ENCODE data around the gene ATF3. TPM values are rescaled to one million over a fixed set of nuclear protein-coding genes. Genes with fewer than 3 reads are reported as not detected.
A peak's percentile ranks its signal among the peaks of the same experiment; 100 is the strongest.

The ATF3 gene
- total RNA-seq, 2 donors from 2014 or later = 15.4 to 16.9 TPM

GRCh38 chr1:212620293-212620692 lies 11.7 kb downstream of the ATF3 start:
- Mint-ChIP-seq H3K27me3 (peaks cover 0 to 3% of the 10 kb centered on the region in 2 donors), H3K4me1 (ENCODE audit: low read depth in 2 of 2) (peaks cover 4 to 11% of the 10 kb centered on the region in 2 donors), H3K9me3 (no peaks in the 10 kb centered on the region), H3K36me3 (peaks cover 21% of the 10 kb centered on the region), H3K27ac (no peak overlapping the region), H3K4me3 (no peak overlapping the region)
- DNase-seq (ENCODE audit: low spot score) (no peak), ATAC-seq (no peak)

- no peaks in the 10 kb centered on the region for H3K9me3 Mint-ChIP-seq
- DNase-seq (ENCODE audit: low spot score) (no peak), ATAC-seq (no peak)
- no peak overlapping the region for H3K27ac Mint-ChIP-seq
- H3K4me3 Mint-ChIP-seq = no peak overlapping the region
- H3K36me3 Mint-ChIP-seq = peaks cover 14% of the 10 kb centered on the region
- peaks cover 4 to 6% of the 10 kb centered on the region in 2 donors for H3K4me1 Mint-ChIP-seq (ENCODE audit: low read depth in 2 of 2)
- H3K27me3 Mint-ChIP-seq = peaks cover 0 to 9% of the 10 kb centered on the region in 2 donors
These were observed 12.7 kb downstream of the ATF3 start for GRCh38 chr1:212621043-212621948.

- Mint-ChIP-seq H3K9me3 (no peaks in the 10 kb centered on the region), H3K27me3 (peaks cover 0 to 8% of the 10 kb centered on the region in 2 donors), H3K4me3 (no peak overlapping the region), H3K4me1 (ENCODE audit: low read depth in 2 of 2) (peaks cover 4 to 6% of the 10 kb centered on the region in 2 donors), H3K27ac (no peak overlapping the region), H3K36me3 (peaks cover 14% of the 10 kb centered on the region)
- DNase-seq (ENCODE audit: low spot score) (no peak), ATAC-seq (no peak)
These were observed 13.4 kb downstream of the ATF3 start for GRCh38 chr1:212621949-212622305.

- no peak for ATAC-seq
- Mint-ChIP-seq H3K36me3 (peaks cover 14% of the 10 kb centered on the region), H3K27ac (no peak overlapping the region), H3K27me3 (peaks cover 0 to 8% of the 10 kb centered on the region in 2 donors), H3K4me3 (no peak overlapping the region), H3K9me3 (no peaks in the 10 kb centered on the region), H3K4me1 (ENCODE audit: low read depth in 2 of 2) (peaks cover 4 to 6% of the 10 kb centered on the region in 2 donors)
- DNase-seq (ENCODE audit: low spot score) = no peak
These were observed 13.9 kb downstream of the ATF3 start for GRCh38 chr1:212622467-212622866.

GRCh38 chr1:212622906-212623305 lies 14.3 kb downstream of the ATF3 start:
- no peak overlapping the region for H3K27ac Mint-ChIP-seq
- no peaks in the 10 kb centered on the region for H3K9me3 Mint-ChIP-seq
- no peak for DNase-seq (ENCODE audit: low spot score)
- peaks cover 14% of the 10 kb centered on the region for H3K36me3 Mint-ChIP-seq
- peaks cover 0 to 8% of the 10 kb centered on the region in 2 donors for H3K27me3 Mint-ChIP-seq
- peaks cover 4 to 6% of the 10 kb centered on the region in 2 donors for H3K4me1 Mint-ChIP-seq (ENCODE audit: low read depth in 2 of 2)
- H3K4me3 Mint-ChIP-seq = no peak overlapping the region
- ATAC-seq = no peak

GRCh38 chr1:212623603-212624002 lies 15.0 kb downstream of the ATF3 start:
- Mint-ChIP-seq H3K27me3 (peaks cover 0 to 8% of the 10 kb centered on the region in 2 donors), H3K36me3 (peaks cover 10% of the 10 kb centered on the region), H3K4me1 (ENCODE audit: low read depth in 2 of 2) (peaks cover 4 to 6% of the 10 kb centered on the region in 2 donors), H3K9me3 (no peaks in the 10 kb centered on the region), H3K27ac (no peak overlapping the region), H3K4me3 (no peak overlapping the region)
- no peak for DNase-seq (ENCODE audit: low spot score)
- ATAC-seq = no peak

GRCh38 chr1:212624976-212625501 lies 16.5 kb downstream of the ATF3 start:
- DNase-seq (ENCODE audit: low spot score) (no peak), ATAC-seq (no peak)
- Mint-ChIP-seq H3K27me3 (peaks cover 0 to 8% of the 10 kb centered on the region in 2 donors), H3K9me3 (no peaks in the 10 kb centered on the region), H3K36me3 (peaks cover 2% of the 10 kb centered on the region), H3K27ac (no peak overlapping the region), H3K4me1 (ENCODE audit: low read depth in 2 of 2) (peaks cover 4 to 6% of the 10 kb centered on the region in 2 donors), H3K4me3 (no peak overlapping the region)

- ATAC-seq (no peak), DNase-seq (ENCODE audit: low spot score) (no peak)
- Mint-ChIP-seq H3K36me3 (no peaks in the 10 kb centered on the region), H3K9me3 (no peaks in the 10 kb centered on the region), H3K27ac (no peak overlapping the region), H3K4me1 (ENCODE audit: low read depth in 2 of 2) (peaks cover 4 to 6% of the 10 kb centered on the region in 2 donors), H3K27me3 (peaks cover 0 to 8% of the 10 kb centered on the region in 2 donors), H3K4me3 (no peak overlapping the region)
These were observed 17.4 kb downstream of the ATF3 start for GRCh38 chr1:212625781-212626450.

- Mint-ChIP-seq H3K36me3 (no peaks in the 10 kb centered on the region), H3K27ac (no peak overlapping the region), H3K4me3 (no peak overlapping the region), H3K9me3 (no peaks in the 10 kb centered on the region), H3K4me1 (ENCODE audit: low read depth in 2 of 2) (peaks cover 0 to 3% of the 10 kb centered on the region in 2 donors), H3K27me3 (peaks cover 0 to 8% of the 10 kb centered on the region in 2 donors)
- DNase-seq (ENCODE audit: low spot score) (no peak), ATAC-seq (no peak)
These were observed 19.5 kb downstream of the ATF3 start for GRCh38 chr1:212628046-212628445.

GRCh38 chr1:212628813-212629415 lies 20.4 kb downstream of the ATF3 start:
- no peak for DNase-seq (ENCODE audit: low spot score)
- H3K4me3 Mint-ChIP-seq = no peak overlapping the region
- ATAC-seq = no peak
- peaks cover 0 to 3% of the 10 kb centered on the region in 2 donors for H3K4me1 Mint-ChIP-seq (ENCODE audit: low read depth in 2 of 2)
- H3K27ac Mint-ChIP-seq = no peak overlapping the region
- H3K9me3 Mint-ChIP-seq = no peaks in the 10 kb centered on the region
- peaks cover 0 to 8% of the 10 kb centered on the region in 2 donors for H3K27me3 Mint-ChIP-seq
- no peaks in the 10 kb centered on the region for H3K36me3 Mint-ChIP-seq

GRCh38 chr1:212629450-212630157 lies 21.0 kb downstream of the ATF3 start:
- no peaks in the 10 kb centered on the region for H3K9me3 Mint-ChIP-seq
- peaks cover 4 to 6% of the 10 kb centered on the region in 2 donors for H3K4me1 Mint-ChIP-seq (ENCODE audit: low read depth in 2 of 2)
- peaks cover 4% of the 10 kb centered on the region for H3K36me3 Mint-ChIP-seq
- H3K4me3 Mint-ChIP-seq = no peak overlapping the region
- peaks cover 0 to 8% of the 10 kb centered on the region in 2 donors for H3K27me3 Mint-ChIP-seq
- ATAC-seq (peak in 1 of 2 donors; percentile 3), DNase-seq (ENCODE audit: low spot score) (no peak)
- no peak overlapping the region for H3K27ac Mint-ChIP-seq

- Mint-ChIP-seq H3K9me3 (peaks cover 2% of the 10 kb centered on the region), H3K4me1 (ENCODE audit: low read depth in 2 of 2) (peaks cover 11 to 13% of the 10 kb centered on the region in 2 donors), H3K36me3 (peaks cover 10% of the 10 kb centered on the region), H3K4me3 (no peak overlapping the region), H3K27ac (no peak overlapping the region), H3K27me3 (peaks cover 0 to 8% of the 10 kb centered on the region in 2 donors)
- DNase-seq (ENCODE audit: low spot score) = peak; percentile 67
- ATAC-seq = peak; percentile 84 to 92
These were observed 21.8 kb downstream of the ATF3 start for GRCh38 chr1:212630158-212630900.

Measured in natural killer cell treated with Interleukin-12 subunit alpha and Interleukin-12 subunit beta and Interleukin-15 and Interleukin-18, amount 100 ng/mL, for 72 hours (primary cell).